Neutrophil (primary cell): ENCODE measurements around the gene GPR87.
A peak's percentile ranks its signal among the peaks of the same experiment; 100 is the strongest.

Source experiments
- H3K27ac ChIP-seq: fragments of 200-600 bp; sonication (generic); 2 replicates; pipeline ENCODE4 v1.5.1; 2016; ENCODE audit warnings: mild to moderate bottlenecking, moderate library complexity
- H3K27me3 ChIP-seq: fragments of 200-600 bp; sonication (generic); 2 replicates; pipeline ENCODE4 v1.6.0; 2016; ENCODE audit warnings: mild to moderate bottlenecking
- H3K36me3 ChIP-seq: fragments of 200-600 bp; sonication (generic); 2 replicates; pipeline ENCODE4 v1.5.1; 2017
- H3K4me1 ChIP-seq, 2 experiments: fragments of 200-600 bp in 1 of 2; sonication (generic) in 1 of 2; 1 replicate in 1 of 2; 2 replicates in 1 of 2; pipeline versions ENCODE4 v1.5.1 to v1.6.1; 2013 to 2016; ENCODE audit warnings: low read depth in 1 of 2, low read length in 1 of 2, mild to moderate bottlenecking in 1 of 2, moderate library complexity in 1 of 2; ENCODE audit not compliant: control insufficient read depth in 1 of 2, insufficient read depth in 1 of 2
- H3K4me3 ChIP-seq, 2 experiments: fragments of 200-600 bp in 1 of 2; sonication (generic) in 1 of 2; 1 replicate in 1 of 2; 2 replicates in 1 of 2; pipeline ENCODE4 v1.5.1; 2013 to 2016; ENCODE audit warnings: low read depth in 1 of 2, low read length in 1 of 2, mild to moderate bottlenecking in 1 of 2, moderate library complexity in 1 of 2
- H3K9me3 ChIP-seq: fragments of 200-600 bp; sonication (generic); 2 replicates; pipeline ENCODE4 v1.5.1; 2016
- CTCF ChIP-seq: fragments of 200-600 bp; sonication (generic); IDR thresholded peaks from 2 replicates; pipeline ENCODE4 v1.5.1; 2016; ENCODE audit warnings: antibody characterized with exemption

Gene GPR87

GRCh38 chr3:151318991-151319390 lies 2.4 kb upstream of the GPR87 start:
- Histone ChIP-seq H3K4me3 (peak overlapping the region; percentile 41 to 52), H3K27me3 (no peaks in the 10 kb centered on the region), H3K27ac (peak overlapping the region; percentile 89), H3K4me1 (peaks cover 65 to 75% of the 10 kb centered on the region in 2 experiments), H3K9me3 (no peaks in the 10 kb centered on the region), H3K36me3 (no peaks in the 10 kb centered on the region)
- TF ChIP-seq CTCF: no peak

- H3K27ac ChIP-seq: peak overlapping the region; percentile 89
- H3K9me3 ChIP-seq: no peaks in the 10 kb centered on the region
- peak overlapping the region; percentile 41 to 52 for H3K4me3 ChIP-seq
- H3K4me1 ChIP-seq: peaks cover 63 to 71% of the 10 kb centered on the region in 2 experiments
- no peaks in the 10 kb centered on the region for H3K27me3 ChIP-seq
- TF ChIP-seq CTCF: no peak
- H3K36me3 ChIP-seq: no peaks in the 10 kb centered on the region
Measured at GRCh38 chr3:151318313-151318712, 1.7 kb upstream of the GPR87 start.

GRCh38 chr3:151315846-151316245 lies 774 bp downstream of the GPR87 start:
- Histone ChIP-seq H3K36me3 (no peaks in the 10 kb centered on the region), H3K4me3 (no peak overlapping the region), H3K27me3 (no peaks in the 10 kb centered on the region), H3K9me3 (no peaks in the 10 kb centered on the region), H3K27ac (no peak overlapping the region), H3K4me1 (peaks cover 42 to 46% of the 10 kb centered on the region in 2 experiments)
- TF ChIP-seq CTCF: no peak

GRCh38 chr3:151315136-151315535 lies 1.5 kb downstream of the GPR87 start:
- H3K27me3 ChIP-seq: no peaks in the 10 kb centered on the region
- no peak overlapping the region for H3K27ac ChIP-seq
- H3K4me3 ChIP-seq: no peak overlapping the region
- H3K36me3 ChIP-seq: no peaks in the 10 kb centered on the region
- TF ChIP-seq CTCF: no peak
- H3K4me1 ChIP-seq: peaks cover 35 to 39% of the 10 kb centered on the region in 2 experiments
- no peaks in the 10 kb centered on the region for H3K9me3 ChIP-seq

- Histone ChIP-seq H3K9me3 (no peaks in the 10 kb centered on the region), H3K27me3 (no peaks in the 10 kb centered on the region), H3K4me1 (peaks cover 30 to 34% of the 10 kb centered on the region in 2 experiments), H3K4me3 (no peak overlapping the region), H3K36me3 (no peaks in the 10 kb centered on the region), H3K27ac (peak overlapping the region; percentile 32)
- no peak for TF ChIP-seq CTCF
Measured at GRCh38 chr3:151314593-151314992, 2.0 kb downstream of the GPR87 start.

- Histone ChIP-seq H3K4me1 (peaks cover 25 to 29% of the 10 kb centered on the region in 2 experiments), H3K9me3 (no peaks in the 10 kb centered on the region), H3K27me3 (no peaks in the 10 kb centered on the region), H3K36me3 (no peaks in the 10 kb centered on the region), H3K4me3 (no peak overlapping the region), H3K27ac (peak overlapping the region; percentile 32)
- no peak for TF ChIP-seq CTCF
Measured at GRCh38 chr3:151314137-151314536, 2.5 kb downstream of the GPR87 start.
